Neural cell (in vitro differentiated cells): Measurements from ENCODE around the gene PTH1R. TPM values are rescaled to one million over a fixed set of nuclear protein-coding genes. Genes with fewer than 3 reads are reported as not detected.

ENCODE experiments used
- H2AFZ ChIP-seq: fragments of 200-600, 300-800 bp; sonication (generic), shearing (Covaris generic); 2 replicates; pipeline ENCODE4 v1.6.0; 2014; ENCODE audit warnings: low read depth, mild to moderate bottlenecking, antibody characterized with exemption, low read length, moderate library complexity
- H3F3A ChIP-seq: fragments of 200-600 bp; shearing (Covaris generic); 2 replicates; pipeline ENCODE4 v1.6.1; 2016; ENCODE audit warnings: mild to moderate bottlenecking, moderate library complexity, mixed read lengths, antibody characterized with exemption, low read length; ENCODE audit not compliant: insufficient read depth, poor library complexity, severe bottlenecking
- H3K27ac ChIP-seq: fragments of 200-600, 300-800 bp; sonication (generic), shearing (Covaris generic); 2 replicates; pipeline ENCODE4 v1.5.1; 2014; ENCODE audit warnings: mild to moderate bottlenecking, low read length, moderate library complexity
- H3K27me3 ChIP-seq: fragments of 300-800, 200-600 bp; sonication (generic), shearing (Covaris generic); 2 replicates; pipeline ENCODE4 v1.6.0; 2014; ENCODE audit warnings: mild to moderate bottlenecking, low read depth, low read length, moderate library complexity; ENCODE audit not compliant: insufficient read depth
- H3K36me3 ChIP-seq: fragments of 300-800, 200-600 bp; sonication (generic), shearing (Covaris generic); 2 replicates; pipeline ENCODE4 v1.5.1; 2014; ENCODE audit warnings: mild to moderate bottlenecking, antibody characterized with exemption, low read length, moderate library complexity; ENCODE audit not compliant: insufficient read depth
- H3K4me2 ChIP-seq: fragments of 300-800, 200-600 bp; sonication (generic), shearing (Covaris generic); 2 replicates; pipeline ENCODE4 v1.6.0; 2014; ENCODE audit warnings: mild to moderate bottlenecking, low read length
- H3K4me3 ChIP-seq: fragments of 300-800, 200-600 bp; sonication (generic), shearing (Covaris generic); 2 replicates; pipeline ENCODE4 v1.5.1; 2014; ENCODE audit warnings: mild to moderate bottlenecking, low read length, moderate library complexity
- H3K79me2 ChIP-seq: fragments of 200-600 bp; shearing (Covaris generic); replicated peaks from 2 replicates; pipeline ENCODE4 v1.6.0; 2014; ENCODE audit warnings: mild to moderate bottlenecking, low read length, moderate library complexity; ENCODE audit not compliant: insufficient read depth
- H3K9ac ChIP-seq: fragments of 300-800, 200-600 bp; sonication (generic), shearing (Covaris generic); 2 replicates; pipeline ENCODE4 v1.6.1; 2016; ENCODE audit warnings: mild to moderate bottlenecking, low read length, mixed read lengths
- H3K9me2 ChIP-seq: fragments of 200-600 bp; shearing (Covaris generic); 2 replicates; pipeline ENCODE4 v1.6.1; 2016; ENCODE audit warnings: mild to moderate bottlenecking, low read length, mixed read lengths; ENCODE audit not compliant: insufficient read depth
- H3K9me3 ChIP-seq: fragments of 200-600, 300-800 bp; sonication (generic), shearing (Covaris generic); 2 replicates; pipeline ENCODE4 v1.6.1; 2016; ENCODE audit warnings: mild to moderate bottlenecking, mixed run types, low read length, moderate library complexity, mixed read lengths
- H4K20me1 ChIP-seq: fragments of 200-600 bp; shearing (Covaris generic); 2 replicates; pipeline ENCODE4 v1.6.1; 2016; ENCODE audit warnings: mild to moderate bottlenecking, mixed run types; ENCODE audit not compliant: insufficient read depth
- EP300 ChIP-seq: fragments of 450-650 bp; conservative IDR thresholded peaks from 2 replicates; pipeline ENCODE4 v1.6.1; 2014; ENCODE audit warnings: antibody characterized with exemption, mild to moderate bottlenecking, moderate library complexity; ENCODE audit not compliant: poor library complexity, severe bottlenecking
- EZH2 ChIP-seq: fragments of 200-600, 300-800 bp; shearing (Covaris generic), sonication (generic); IDR thresholded peaks from 2 replicates; pipeline ENCODE4 v1.6.1; 2014; ENCODE audit warnings: antibody characterized with exemption, low read length, borderline replicate concordance, mild to moderate bottlenecking; ENCODE audit not compliant: insufficient read depth, poor library complexity, severe bottlenecking
- MXI1 ChIP-seq: fragments of 450-650 bp; conservative IDR thresholded peaks from 2 replicates; pipeline ENCODE4 v1.6.1; 2014; ENCODE audit warnings: antibody characterized with exemption, mild to moderate bottlenecking; ENCODE audit not compliant: poor library complexity, severe bottlenecking
- POLR2AphosphoS5 ChIP-seq: IDR thresholded peaks from 2 replicates; pipeline ENCODE4 v1.6.1; 2012
- RAD21 ChIP-seq: fragments of 450-650 bp; conservative IDR thresholded peaks from 2 replicates; pipeline ENCODE4 v1.6.1; 2014; ENCODE audit warnings: antibody characterized with exemption, mild to moderate bottlenecking, moderate library complexity
- SMC3 ChIP-seq: fragments of 450-650 bp; conservative IDR thresholded peaks from 2 replicates; pipeline ENCODE4 v1.6.1; 2014; ENCODE audit warnings: antibody characterized with exemption, mild to moderate bottlenecking, moderate library complexity; ENCODE audit not compliant: poor library complexity
- TAF1 ChIP-seq: IDR thresholded peaks from 2 replicates; pipeline ENCODE4 v1.6.1; 2012; ENCODE audit warnings: low read depth
- polyA plus RNA-seq: library from polyadenylated mRNA; depleted of rRNA; stranded (reverse); fragments of >200 nt; gene quantifications from 2 replicates; pipeline ENCODE4 v1.2.3, GENCODE V29; 2014
- TF ChIP-seq, protein P1 (sequence below): IDR thresholded peaks from 2 replicates; pipeline ENCODE4 v1.6.1; 2012; ENCODE audit warnings: borderline replicate concordance
- TF ChIP-seq, protein P2 (sequence below): fragments of 450-650 bp; IDR thresholded peaks from 2 replicates; pipeline ENCODE4 v1.5.1; 2014; ENCODE audit warnings: antibody characterized with exemption, mild to moderate bottlenecking, moderate library complexity; ENCODE audit not compliant: poor library complexity, severe bottlenecking

Gene PTH1R
- polyA plus RNA-seq, 1 donor from 2014 or later: not detected

DNA sequence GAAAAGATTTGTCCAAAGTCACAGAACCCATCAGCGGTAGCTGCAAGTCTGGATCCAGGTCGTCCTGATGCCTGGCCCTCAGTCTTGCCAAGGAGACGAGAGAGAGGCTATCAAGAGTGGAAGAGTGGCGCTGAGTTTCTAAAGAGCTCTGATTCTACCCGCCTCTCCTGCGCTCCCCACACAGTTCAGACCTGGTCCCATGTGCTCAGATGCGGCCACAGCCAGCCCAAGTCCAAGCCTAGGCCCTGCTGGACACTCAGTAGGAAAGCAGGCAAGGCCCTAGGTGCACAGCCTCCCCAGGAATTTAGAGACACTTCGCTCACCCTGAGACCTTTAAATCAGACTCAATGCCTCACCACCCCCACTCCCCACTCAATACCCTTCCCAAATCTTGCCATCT, 66.7 kb downstream of the PTH1R start:
- Histone ChIP-seq H3K36me3 (no peaks in the 10 kb centered on the region), H2AFZ (no peak overlapping the region), H3K9me3 (peaks cover 3% of the 10 kb centered on the region), H3K4me2 (no peak overlapping the region), H3K27ac (no peak overlapping the region), H4K20me1 (no peaks in the 10 kb centered on the region), H3K9ac (no peak overlapping the region), H3K9me2 (no peaks in the 10 kb centered on the region), H3F3A (no peaks in the 10 kb centered on the region), H3K27me3 (no peaks in the 10 kb centered on the region), H3K79me2 (peaks cover 11% of the 10 kb centered on the region), H3K4me3 (no peak overlapping the region)
- TF ChIP-seq, protein P1, sequence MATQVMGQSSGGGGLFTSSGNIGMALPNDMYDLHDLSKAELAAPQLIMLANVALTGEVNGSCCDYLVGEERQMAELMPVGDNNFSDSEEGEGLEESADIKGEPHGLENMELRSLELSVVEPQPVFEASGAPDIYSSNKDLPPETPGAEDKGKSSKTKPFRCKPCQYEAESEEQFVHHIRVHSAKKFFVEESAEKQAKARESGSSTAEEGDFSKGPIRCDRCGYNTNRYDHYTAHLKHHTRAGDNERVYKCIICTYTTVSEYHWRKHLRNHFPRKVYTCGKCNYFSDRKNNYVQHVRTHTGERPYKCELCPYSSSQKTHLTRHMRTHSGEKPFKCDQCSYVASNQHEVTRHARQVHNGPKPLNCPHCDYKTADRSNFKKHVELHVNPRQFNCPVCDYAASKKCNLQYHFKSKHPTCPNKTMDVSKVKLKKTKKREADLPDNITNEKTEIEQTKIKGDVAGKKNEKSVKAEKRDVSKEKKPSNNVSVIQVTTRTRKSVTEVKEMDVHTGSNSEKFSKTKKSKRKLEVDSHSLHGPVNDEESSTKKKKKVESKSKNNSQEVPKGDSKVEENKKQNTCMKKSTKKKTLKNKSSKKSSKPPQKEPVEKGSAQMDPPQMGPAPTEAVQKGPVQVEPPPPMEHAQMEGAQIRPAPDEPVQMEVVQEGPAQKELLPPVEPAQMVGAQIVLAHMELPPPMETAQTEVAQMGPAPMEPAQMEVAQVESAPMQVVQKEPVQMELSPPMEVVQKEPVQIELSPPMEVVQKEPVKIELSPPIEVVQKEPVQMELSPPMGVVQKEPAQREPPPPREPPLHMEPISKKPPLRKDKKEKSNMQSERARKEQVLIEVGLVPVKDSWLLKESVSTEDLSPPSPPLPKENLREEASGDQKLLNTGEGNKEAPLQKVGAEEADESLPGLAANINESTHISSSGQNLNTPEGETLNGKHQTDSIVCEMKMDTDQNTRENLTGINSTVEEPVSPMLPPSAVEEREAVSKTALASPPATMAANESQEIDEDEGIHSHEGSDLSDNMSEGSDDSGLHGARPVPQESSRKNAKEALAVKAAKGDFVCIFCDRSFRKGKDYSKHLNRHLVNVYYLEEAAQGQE: no peak
- no peak for TF ChIP-seq EP300

DNA sequence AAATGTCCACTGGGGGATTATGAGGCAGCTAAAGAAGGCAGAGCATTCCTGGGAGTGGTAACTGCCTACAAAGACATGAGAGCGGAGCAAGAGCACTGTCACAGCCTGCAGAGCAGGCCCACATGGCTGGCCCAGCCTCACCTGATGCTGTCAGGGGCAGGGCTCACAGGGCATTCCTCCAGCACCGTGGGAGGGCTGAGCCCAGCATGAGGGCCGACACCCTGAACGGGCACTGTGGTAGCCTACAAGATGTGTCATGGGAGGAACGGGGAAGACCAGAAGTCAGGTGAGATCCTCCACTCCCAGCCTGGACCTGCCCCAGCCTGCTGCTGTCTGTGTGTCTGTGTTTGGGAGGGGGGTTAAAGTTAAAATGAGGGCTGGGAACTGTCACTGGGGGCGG, 68.9 kb downstream of the PTH1R start:
- Histone ChIP-seq H3K36me3 (no peaks in the 10 kb centered on the region), H3K27me3 (no peaks in the 10 kb centered on the region), H3K9ac (no peak overlapping the region), H3K79me2 (peaks cover 18% of the 10 kb centered on the region), H3K9me2 (no peaks in the 10 kb centered on the region), H3K4me3 (no peak overlapping the region), H3F3A (no peaks in the 10 kb centered on the region), H3K9me3 (peaks cover 3% of the 10 kb centered on the region), H2AFZ (no peak overlapping the region), H3K4me2 (no peak overlapping the region), H4K20me1 (no peaks in the 10 kb centered on the region), H3K27ac (no peak overlapping the region)
- TF ChIP-seq, protein P1: no peak

DNA sequence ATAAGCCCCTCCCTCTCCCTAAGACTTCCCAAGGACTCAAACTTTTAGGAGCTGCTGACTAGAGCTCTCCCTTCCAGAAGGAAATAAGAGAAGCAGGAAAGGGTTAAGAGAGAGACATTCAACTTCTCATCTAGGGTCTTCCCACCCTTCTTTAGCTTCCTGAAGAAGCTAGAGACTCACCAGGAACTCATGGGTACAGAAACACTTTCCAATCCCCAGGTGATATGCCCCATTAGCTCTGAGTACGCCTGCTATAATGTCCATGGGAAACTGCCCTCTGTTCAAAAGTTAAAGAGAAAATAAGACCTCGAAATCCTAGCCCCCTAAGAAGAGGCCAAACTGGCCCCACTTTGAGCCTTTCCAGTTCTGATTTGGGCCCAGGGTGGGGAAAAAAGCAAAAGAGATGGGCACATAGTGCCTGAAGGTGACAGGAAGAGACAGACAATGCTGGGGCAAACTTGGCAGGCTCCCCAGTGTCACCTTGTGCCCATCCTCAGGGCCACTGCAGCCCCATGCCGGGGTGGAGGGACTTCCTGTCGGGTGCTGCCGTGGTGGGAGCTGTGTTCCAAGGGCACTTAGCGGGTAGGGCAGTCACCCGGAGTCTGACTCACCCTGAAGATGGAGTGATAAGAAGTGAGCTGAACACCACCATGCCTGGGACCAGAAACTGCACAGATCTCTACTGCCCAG, 69.5 kb downstream of the PTH1R start:
- Histone ChIP-seq H3K27ac (no peak overlapping the region), H3K79me2 (peaks cover 20% of the 10 kb centered on the region), H3F3A (no peaks in the 10 kb centered on the region), H3K4me3 (no peak overlapping the region), H2AFZ (no peak overlapping the region), H3K27me3 (no peaks in the 10 kb centered on the region), H3K9ac (no peak overlapping the region), H3K9me3 (peaks cover 3% of the 10 kb centered on the region), H3K4me2 (no peak overlapping the region), H3K36me3 (no peaks in the 10 kb centered on the region), H4K20me1 (no peaks in the 10 kb centered on the region), H3K9me2 (no peaks in the 10 kb centered on the region)
- TF ChIP-seq, protein P2, sequence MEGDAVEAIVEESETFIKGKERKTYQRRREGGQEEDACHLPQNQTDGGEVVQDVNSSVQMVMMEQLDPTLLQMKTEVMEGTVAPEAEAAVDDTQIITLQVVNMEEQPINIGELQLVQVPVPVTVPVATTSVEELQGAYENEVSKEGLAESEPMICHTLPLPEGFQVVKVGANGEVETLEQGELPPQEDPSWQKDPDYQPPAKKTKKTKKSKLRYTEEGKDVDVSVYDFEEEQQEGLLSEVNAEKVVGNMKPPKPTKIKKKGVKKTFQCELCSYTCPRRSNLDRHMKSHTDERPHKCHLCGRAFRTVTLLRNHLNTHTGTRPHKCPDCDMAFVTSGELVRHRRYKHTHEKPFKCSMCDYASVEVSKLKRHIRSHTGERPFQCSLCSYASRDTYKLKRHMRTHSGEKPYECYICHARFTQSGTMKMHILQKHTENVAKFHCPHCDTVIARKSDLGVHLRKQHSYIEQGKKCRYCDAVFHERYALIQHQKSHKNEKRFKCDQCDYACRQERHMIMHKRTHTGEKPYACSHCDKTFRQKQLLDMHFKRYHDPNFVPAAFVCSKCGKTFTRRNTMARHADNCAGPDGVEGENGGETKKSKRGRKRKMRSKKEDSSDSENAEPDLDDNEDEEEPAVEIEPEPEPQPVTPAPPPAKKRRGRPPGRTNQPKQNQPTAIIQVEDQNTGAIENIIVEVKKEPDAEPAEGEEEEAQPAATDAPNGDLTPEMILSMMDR: no peak
- TF ChIP-seq EP300 (no peak), MXI1 (no peak), EZH2 (no peak), POLR2AphosphoS5 (no peak), SMC3 (no peak), TAF1 (no peak), RAD21 (no peak)
- TF ChIP-seq, protein P1: no peak
